ENCODE results near the gene SLC22A2. TPM values are rescaled to one million over a fixed set of nuclear protein-coding genes. Genes with fewer than 3 reads are reported as not detected.

Gene SLC22A2
- total RNA-seq, 3 donors from 2014 or later: not detected

DNA sequence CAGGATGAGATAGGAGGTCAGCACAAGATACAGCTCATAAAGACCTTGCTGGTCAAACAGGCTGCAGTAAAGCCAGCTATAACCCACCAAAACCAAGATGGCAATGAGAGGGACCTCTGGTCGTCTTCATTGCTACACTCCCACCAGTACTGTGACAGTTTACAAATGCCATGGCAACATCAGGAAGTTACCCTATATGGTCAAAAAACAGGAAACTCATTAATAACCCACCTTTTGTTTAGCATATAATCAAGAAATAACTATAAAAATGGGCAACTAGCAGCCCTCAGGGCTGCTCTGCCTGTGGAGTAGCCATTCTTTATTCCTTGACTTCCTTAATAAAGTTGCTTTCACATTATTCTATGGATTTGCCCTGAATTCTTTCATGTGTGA, 30.9 kb downstream of the SLC22A2 start:
- TF ChIP-seq POLR2AphosphoS5 (IDR thresholded peaks at IDR 0.05) (no peak), POLR2A (IDR thresholded peaks at IDR 0.05) (no peak)
- TF ChIP-seq, protein P1, sequence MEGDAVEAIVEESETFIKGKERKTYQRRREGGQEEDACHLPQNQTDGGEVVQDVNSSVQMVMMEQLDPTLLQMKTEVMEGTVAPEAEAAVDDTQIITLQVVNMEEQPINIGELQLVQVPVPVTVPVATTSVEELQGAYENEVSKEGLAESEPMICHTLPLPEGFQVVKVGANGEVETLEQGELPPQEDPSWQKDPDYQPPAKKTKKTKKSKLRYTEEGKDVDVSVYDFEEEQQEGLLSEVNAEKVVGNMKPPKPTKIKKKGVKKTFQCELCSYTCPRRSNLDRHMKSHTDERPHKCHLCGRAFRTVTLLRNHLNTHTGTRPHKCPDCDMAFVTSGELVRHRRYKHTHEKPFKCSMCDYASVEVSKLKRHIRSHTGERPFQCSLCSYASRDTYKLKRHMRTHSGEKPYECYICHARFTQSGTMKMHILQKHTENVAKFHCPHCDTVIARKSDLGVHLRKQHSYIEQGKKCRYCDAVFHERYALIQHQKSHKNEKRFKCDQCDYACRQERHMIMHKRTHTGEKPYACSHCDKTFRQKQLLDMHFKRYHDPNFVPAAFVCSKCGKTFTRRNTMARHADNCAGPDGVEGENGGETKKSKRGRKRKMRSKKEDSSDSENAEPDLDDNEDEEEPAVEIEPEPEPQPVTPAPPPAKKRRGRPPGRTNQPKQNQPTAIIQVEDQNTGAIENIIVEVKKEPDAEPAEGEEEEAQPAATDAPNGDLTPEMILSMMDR (IDR thresholded peaks at IDR 0.05): no peak
- H3K36me3 ChIP-seq: no peaks in the 10 kb centered on the region
- H3K4me1 ChIP-seq: no peaks in the 10 kb centered on the region
- no peak overlapping the region for H3K4me3 ChIP-seq
- no peaks in the 10 kb centered on the region for H3K27me3 ChIP-seq
- no peak for DNase-seq (ENCODE audit: low spot score in 2 of 2)
- intact Hi-C loops (cut with DNase I; ENCODE audit: low total_unique reads): no loop called here
- no peak overlapping the region for H3K27ac ChIP-seq
- no peaks in the 10 kb centered on the region for H3K9me3 ChIP-seq

DNA sequence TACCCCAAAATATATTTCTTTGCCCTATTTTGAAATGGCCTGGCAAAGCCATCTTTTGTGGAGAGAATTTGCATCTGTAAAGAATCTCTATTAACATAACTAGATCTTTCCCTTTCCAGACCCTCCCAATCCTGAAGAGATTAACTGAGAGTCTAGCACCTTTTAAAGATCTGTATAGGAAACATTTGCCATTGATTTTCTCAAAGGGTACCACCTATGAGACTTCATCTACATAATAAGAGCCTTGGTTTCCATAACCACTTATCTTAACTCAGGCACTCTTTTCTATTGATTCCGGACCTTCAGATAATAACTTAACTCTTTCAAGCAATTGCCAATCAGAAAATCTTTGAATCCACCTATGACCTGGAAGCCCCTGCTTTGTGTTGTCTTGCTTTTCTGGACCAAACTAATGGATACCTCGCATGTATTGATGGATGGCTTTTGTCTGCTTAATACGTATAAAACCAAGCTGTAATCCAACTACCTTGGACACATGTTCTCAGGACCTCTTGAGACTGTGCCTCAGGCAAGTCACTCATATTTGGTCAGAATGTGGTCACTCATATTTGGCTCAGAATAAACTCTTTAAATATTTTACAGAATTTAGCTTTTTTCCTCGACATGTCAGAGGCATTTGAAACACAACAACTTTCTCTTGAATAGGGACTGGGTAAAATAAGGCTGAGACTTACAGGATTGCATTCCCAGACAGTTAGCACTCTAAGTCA, 31.4 kb downstream of the SLC22A2 start:
- no peak for DNase-seq (ENCODE audit: low spot score in 2 of 2)
- Histone ChIP-seq H3K27me3 (no peaks in the 10 kb centered on the region), H3K9me3 (no peaks in the 10 kb centered on the region), H3K4me3 (no peak overlapping the region), H3K27ac (no peak overlapping the region), H3K36me3 (no peaks in the 10 kb centered on the region), H3K4me1 (no peaks in the 10 kb centered on the region)
- TF ChIP-seq POLR2AphosphoS5 (IDR thresholded peaks at IDR 0.05) (no peak), POLR2A (IDR thresholded peaks at IDR 0.05) (no peak)
- intact Hi-C loops (cut with DNase I; ENCODE audit: low total_unique reads): no loop called here

DNA sequence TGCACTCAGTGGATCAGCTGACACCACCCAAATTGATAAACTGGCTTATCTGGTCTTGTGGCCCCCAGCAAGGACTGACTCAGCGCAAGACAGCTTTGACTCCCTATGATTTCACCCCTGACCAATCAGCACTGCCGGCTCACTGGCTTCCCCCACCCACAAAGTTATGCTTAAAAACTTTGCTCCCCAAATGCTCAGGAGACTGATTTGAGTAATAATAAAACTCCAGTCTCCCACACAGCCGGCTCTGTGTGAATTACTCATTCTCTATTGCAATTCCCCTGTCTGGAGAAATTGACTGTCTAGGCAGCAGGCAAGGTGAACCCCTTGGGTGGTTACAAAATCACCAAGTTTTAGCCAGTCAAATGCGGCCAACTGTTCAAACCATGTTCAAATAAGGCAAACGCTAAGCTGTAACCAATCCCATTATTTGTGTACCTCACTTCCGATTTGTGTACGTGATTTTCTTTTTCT, 32.5 kb downstream of the SLC22A2 start:
- no peak overlapping the region for H3K27ac ChIP-seq
- TF ChIP-seq POLR2AphosphoS5 (IDR thresholded peaks at IDR 0.05) (no peak), POLR2A (IDR thresholded peaks at IDR 0.05) (no peak)
- TF ChIP-seq, protein P1 (IDR thresholded peaks at IDR 0.05): no peak
- intact Hi-C loops (cut with DNase I; ENCODE audit: low total_unique reads): no loop called here
- no peak overlapping the region for H3K4me3 ChIP-seq
- H3K9me3 ChIP-seq: no peaks in the 10 kb centered on the region
- H3K4me1 ChIP-seq: no peaks in the 10 kb centered on the region
- H3K27me3 ChIP-seq: no peaks in the 10 kb centered on the region
- H3K36me3 ChIP-seq: no peaks in the 10 kb centered on the region
- no peak for DNase-seq (ENCODE audit: low spot score in 2 of 2)

- H3K4me3 ChIP-seq: no peak overlapping the region
- no peaks in the 10 kb centered on the region for H3K36me3 ChIP-seq
- no peak overlapping the region for H3K27ac ChIP-seq
- H3K9me3 ChIP-seq: no peaks in the 10 kb centered on the region
- TF ChIP-seq POLR2AphosphoS5 (IDR thresholded peaks at IDR 0.05): no peak
- TF ChIP-seq, protein P1 (IDR thresholded peaks at IDR 0.05): no peak
- no peak for TF ChIP-seq POLR2A (IDR thresholded peaks at IDR 0.05)
- H3K4me1 ChIP-seq: no peaks in the 10 kb centered on the region
- intact Hi-C loops (cut with DNase I; ENCODE audit: low total_unique reads): no loop called here
- H3K27me3 ChIP-seq: no peaks in the 10 kb centered on the region
- DNase-seq (ENCODE audit: low spot score in 2 of 2): no peak
These were observed 33.9 kb downstream of the SLC22A2 start for GRCh38 chr6:160224639-160225237.

- no peaks in the 10 kb centered on the region for H3K4me1 ChIP-seq
- H3K9me3 ChIP-seq: no peaks in the 10 kb centered on the region
- no peak overlapping the region for H3K4me3 ChIP-seq
- no peak overlapping the region for H3K27ac ChIP-seq
- no peak for DNase-seq (ENCODE audit: low spot score in 2 of 2)
- intact Hi-C loops (cut with DNase I; ENCODE audit: low total_unique reads): no loop called here
- TF ChIP-seq, protein P1 (IDR thresholded peaks at IDR 0.05): no peak
- TF ChIP-seq POLR2A (IDR thresholded peaks at IDR 0.05): no peak
- H3K36me3 ChIP-seq: no peaks in the 10 kb centered on the region
- no peaks in the 10 kb centered on the region for H3K27me3 ChIP-seq
These were observed 36.1 kb downstream of the SLC22A2 start for GRCh38 chr6:160222491-160222890.
